ENCODE measurements around the gene HOXD3. TPM values are rescaled to one million over a fixed set of nuclear protein-coding genes. Genes with fewer than 3 reads are reported as not detected.

Gene HOXD3
- total RNA-seq, 1 donor: 1.1 TPM

DNA sequence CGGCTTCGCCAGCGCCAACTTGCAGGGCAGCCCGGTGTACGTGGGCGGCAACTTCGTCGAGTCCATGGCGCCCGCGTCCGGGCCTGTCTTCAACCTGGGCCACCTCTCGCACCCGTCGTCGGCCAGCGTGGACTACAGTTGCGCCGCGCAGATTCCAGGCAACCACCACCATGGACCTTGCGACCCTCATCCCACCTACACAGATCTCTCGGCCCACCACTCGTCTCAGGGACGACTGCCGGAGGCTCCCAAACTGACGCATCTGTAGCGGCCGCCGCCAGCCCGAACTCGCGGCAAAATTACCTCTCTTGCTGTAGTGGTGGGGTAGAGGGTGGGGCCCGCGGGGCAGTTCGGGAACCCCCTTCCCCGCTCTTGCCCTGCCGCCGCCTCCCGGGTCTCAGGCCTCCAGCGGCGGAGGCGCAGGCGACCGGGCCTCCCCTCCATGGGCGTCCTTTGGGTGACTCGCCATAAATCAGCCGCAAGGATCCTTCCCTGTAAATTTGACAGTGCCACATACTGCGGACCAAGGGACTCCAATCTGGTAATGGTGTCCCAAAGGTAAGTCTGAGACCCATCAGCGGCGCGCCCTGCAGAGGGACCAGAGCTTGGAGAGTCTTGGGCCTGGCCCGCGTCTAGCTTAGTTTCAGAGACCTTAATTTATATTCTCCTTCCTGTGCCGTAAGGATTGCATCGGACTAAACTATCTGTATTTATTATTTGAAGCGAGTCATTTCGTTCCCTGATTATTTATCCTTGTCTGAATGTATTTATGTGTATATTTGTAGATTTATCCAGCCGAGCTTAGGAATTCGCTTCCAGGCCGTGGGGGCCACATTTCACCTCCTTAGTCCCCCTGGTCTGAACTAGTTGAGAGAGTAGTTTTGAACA is 15.1 kb downstream of the HOXD3 start:
- no peaks in the 10 kb centered on the region for H4K20me1 ChIP-seq (ENCODE audit: insufficient read depth, low read length)
- H3K9me3 ChIP-seq (ENCODE audit: low read depth, low read length): no peaks in the 10 kb centered on the region
- H3K4me2 ChIP-seq (ENCODE audit: insufficient read depth, low read length): no peak overlapping the region
- H3K79me2 ChIP-seq (ENCODE audit: insufficient read depth, low read length): no peaks in the 10 kb centered on the region
- DNase-seq (ENCODE audit: insufficient read length, low spot score, missing footprints): peak; percentile 54
- peaks cover 43% of the 10 kb centered on the region for H3K27me3 ChIP-seq (ENCODE audit: insufficient read depth, low read length)
- H3K27ac ChIP-seq (ENCODE audit: low read depth, low read length): no peak overlapping the region
- H3K36me3 ChIP-seq (ENCODE audit: insufficient read depth, low read length): no peaks in the 10 kb centered on the region
- H2AFZ ChIP-seq (ENCODE audit: low read length): no peak overlapping the region
- H3K4me3 ChIP-seq (ENCODE audit: insufficient read depth, low read length): no peak overlapping the region
- H3K4me1 ChIP-seq (ENCODE audit: insufficient read depth, low read length): peaks cover 5% of the 10 kb centered on the region
- TF ChIP-seq, protein P1, sequence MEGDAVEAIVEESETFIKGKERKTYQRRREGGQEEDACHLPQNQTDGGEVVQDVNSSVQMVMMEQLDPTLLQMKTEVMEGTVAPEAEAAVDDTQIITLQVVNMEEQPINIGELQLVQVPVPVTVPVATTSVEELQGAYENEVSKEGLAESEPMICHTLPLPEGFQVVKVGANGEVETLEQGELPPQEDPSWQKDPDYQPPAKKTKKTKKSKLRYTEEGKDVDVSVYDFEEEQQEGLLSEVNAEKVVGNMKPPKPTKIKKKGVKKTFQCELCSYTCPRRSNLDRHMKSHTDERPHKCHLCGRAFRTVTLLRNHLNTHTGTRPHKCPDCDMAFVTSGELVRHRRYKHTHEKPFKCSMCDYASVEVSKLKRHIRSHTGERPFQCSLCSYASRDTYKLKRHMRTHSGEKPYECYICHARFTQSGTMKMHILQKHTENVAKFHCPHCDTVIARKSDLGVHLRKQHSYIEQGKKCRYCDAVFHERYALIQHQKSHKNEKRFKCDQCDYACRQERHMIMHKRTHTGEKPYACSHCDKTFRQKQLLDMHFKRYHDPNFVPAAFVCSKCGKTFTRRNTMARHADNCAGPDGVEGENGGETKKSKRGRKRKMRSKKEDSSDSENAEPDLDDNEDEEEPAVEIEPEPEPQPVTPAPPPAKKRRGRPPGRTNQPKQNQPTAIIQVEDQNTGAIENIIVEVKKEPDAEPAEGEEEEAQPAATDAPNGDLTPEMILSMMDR (IDR thresholded peaks at IDR 0.05; ENCODE audit: extremely low read depth, low read depth, low read length): no peak

DNA sequence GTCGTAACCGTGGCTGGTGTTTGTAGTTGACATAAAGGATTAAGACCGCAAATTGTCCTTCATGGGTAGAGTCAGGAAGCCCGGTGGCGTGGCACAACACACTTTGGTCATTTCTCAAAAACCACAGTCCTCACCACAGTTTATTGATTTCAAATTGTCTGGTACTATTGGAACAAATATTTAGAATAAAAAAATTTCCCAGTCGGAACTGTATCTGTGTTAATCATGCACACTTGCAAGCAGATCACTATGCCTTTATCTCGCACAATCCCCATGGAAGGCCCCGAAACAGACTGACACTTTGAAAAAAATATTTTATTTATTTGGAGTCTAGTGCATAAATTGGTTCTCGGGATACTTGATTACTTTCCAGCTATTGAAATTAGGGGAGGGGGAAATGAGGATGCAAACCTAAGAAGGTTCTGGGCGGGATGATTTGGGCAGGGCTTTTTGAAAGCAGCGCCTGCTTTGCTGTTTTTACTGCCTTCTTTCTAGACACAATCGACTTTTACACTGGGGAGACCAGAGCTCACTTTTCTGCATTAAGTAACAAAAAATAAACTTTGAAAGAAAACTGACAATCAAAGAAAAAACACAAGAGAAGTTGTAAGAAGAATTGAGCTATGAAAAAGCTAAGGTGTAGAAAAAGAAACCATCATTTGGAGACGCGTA is 15.9 kb downstream of the HOXD3 start:
- Histone ChIP-seq H4K20me1 (ENCODE audit: insufficient read depth, low read length) (no peaks in the 10 kb centered on the region), H3K9me3 (ENCODE audit: low read depth, low read length) (no peaks in the 10 kb centered on the region), H3K4me3 (ENCODE audit: insufficient read depth, low read length) (no peak overlapping the region), H3K4me1 (ENCODE audit: insufficient read depth, low read length) (peaks cover 5% of the 10 kb centered on the region), H2AFZ (ENCODE audit: low read length) (no peak overlapping the region), H3K27me3 (ENCODE audit: insufficient read depth, low read length) (peaks cover 50% of the 10 kb centered on the region), H3K79me2 (ENCODE audit: insufficient read depth, low read length) (no peaks in the 10 kb centered on the region), H3K4me2 (ENCODE audit: insufficient read depth, low read length) (no peak overlapping the region), H3K27ac (ENCODE audit: low read depth, low read length) (no peak overlapping the region), H3K36me3 (ENCODE audit: insufficient read depth, low read length) (no peaks in the 10 kb centered on the region)
- TF ChIP-seq, protein P1 (IDR thresholded peaks at IDR 0.05; ENCODE audit: extremely low read depth, low read depth, low read length): no peak
- DNase-seq (ENCODE audit: insufficient read length, low spot score, missing footprints): peak; percentile 21

DNA sequence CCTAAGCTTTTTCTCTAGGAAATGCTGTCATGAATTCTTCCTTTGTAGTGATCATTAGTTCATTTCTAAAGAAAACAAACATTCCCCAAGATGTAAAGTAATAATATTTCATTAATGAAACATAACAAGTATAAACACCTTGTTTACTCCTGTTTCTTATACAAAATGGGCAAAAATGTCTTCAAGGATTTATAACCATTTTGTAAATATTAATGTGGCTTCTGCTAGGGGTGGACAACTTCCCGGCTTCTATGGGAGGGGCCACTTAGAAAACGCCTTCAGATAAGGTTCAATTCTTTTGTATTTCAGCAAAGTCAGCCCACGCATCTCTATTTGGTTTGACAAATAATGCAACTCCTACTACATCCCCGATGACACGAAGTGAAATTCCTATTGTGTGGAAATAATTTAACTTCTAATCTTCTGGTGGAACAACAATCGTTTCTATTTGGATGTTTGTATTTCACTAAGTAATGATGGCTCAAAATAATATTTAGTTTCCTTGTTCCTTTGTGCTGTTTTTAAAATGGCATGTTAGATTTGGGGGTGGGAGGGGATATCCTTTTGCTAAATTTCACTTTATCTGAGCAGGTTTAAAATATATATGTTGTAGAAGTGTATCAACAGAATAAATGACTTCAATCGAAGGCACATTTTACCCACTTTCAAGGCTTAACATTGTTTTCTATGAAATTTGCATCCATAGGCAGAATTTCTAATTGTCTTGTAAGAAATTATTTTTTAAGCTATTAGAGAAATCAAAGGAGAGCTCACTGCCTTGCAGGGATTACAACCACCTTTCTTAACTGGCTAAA is 16.7 kb downstream of the HOXD3 start:
- Histone ChIP-seq H3K27me3 (ENCODE audit: insufficient read depth, low read length) (peaks cover 57% of the 10 kb centered on the region), H3K4me1 (ENCODE audit: insufficient read depth, low read length) (peaks cover 9% of the 10 kb centered on the region), H4K20me1 (ENCODE audit: insufficient read depth, low read length) (no peaks in the 10 kb centered on the region), H3K36me3 (ENCODE audit: insufficient read depth, low read length) (no peaks in the 10 kb centered on the region), H2AFZ (ENCODE audit: low read length) (no peak overlapping the region), H3K4me3 (ENCODE audit: insufficient read depth, low read length) (no peak overlapping the region), H3K4me2 (ENCODE audit: insufficient read depth, low read length) (peak overlapping the region; percentile 60), H3K79me2 (ENCODE audit: insufficient read depth, low read length) (no peaks in the 10 kb centered on the region), H3K9me3 (ENCODE audit: low read depth, low read length) (no peaks in the 10 kb centered on the region), H3K27ac (ENCODE audit: low read depth, low read length) (no peak overlapping the region)
- TF ChIP-seq, protein P1 (IDR thresholded peaks at IDR 0.05; ENCODE audit: extremely low read depth, low read depth, low read length): no peak
- DNase-seq (ENCODE audit: insufficient read length, low spot score, missing footprints): peak; percentile 80

Data from osteoblast (primary cell).